ENCODE measurements around the gene PURA. TPM values are rescaled to one million over a fixed set of nuclear protein-coding genes. Genes with fewer than 3 reads are reported as not detected.

PURA gene
- polyA plus RNA-seq (ENCODE audit: low read depth in 6 of 6), result 1 to 10 TPM; 1.3 to 3.3 (median 2.5) TPM

GRCh38 chr5:140113699-140114263 lies at the start of gene PURA:
TSS of gene PURA (plus strand) at chr5:140114109. CDS start at chr5:140114182, 73 bp downstream.
- Mint-ChIP-seq H3K9me3 (no peaks in the 10 kb centered on the region), H3K4me1 (peaks cover 47 to 68% (median 62%) of the 10 kb centered on the region in 3 donors), H3K36me3 (no peaks in the 10 kb centered on the region), H3K27ac (peak within 1 kb of the TSS; percentile 95 to 97 (median 96)), H3K27me3 (peaks cover 0 to 12% (median 12%) of the 10 kb centered on the region in 3 donors), H3K4me3 (peak within 1 kb of the TSS; percentile 92 to 98 (median 96))
- ATAC-seq (ENCODE audit: low read depth in 2 of 2), result peak; percentile 89 to 91
- DNase-seq, result peak; percentile 96

GRCh38 chr5:140072812-140073211 lies 41.1 kb upstream of the PURA start:
- H3K9me3 Mint-ChIP-seq, result no peaks in the 10 kb centered on the region
- no peaks in the 10 kb centered on the region for H3K36me3 Mint-ChIP-seq
- DNase-seq (no peak), ATAC-seq (ENCODE audit: low read depth in 2 of 2) (no peak)
- no peak overlapping the region for H3K27ac Mint-ChIP-seq
- H3K27me3 Mint-ChIP-seq, result peaks cover 25 to 47% (median 32%) of the 10 kb centered on the region in 3 donors
- no peak overlapping the region for H3K4me3 Mint-ChIP-seq
- H3K4me1 Mint-ChIP-seq, result no peaks in the 10 kb centered on the region

- H3K27me3 Mint-ChIP-seq, result peaks cover 25 to 42% (median 28%) of the 10 kb centered on the region in 3 donors
- no peaks in the 10 kb centered on the region for H3K9me3 Mint-ChIP-seq
- no peaks in the 10 kb centered on the region for H3K4me1 Mint-ChIP-seq
- no peaks in the 10 kb centered on the region for H3K36me3 Mint-ChIP-seq
- H3K4me3 Mint-ChIP-seq, result no peak overlapping the region
- DNase-seq (peak; percentile 20), ATAC-seq (ENCODE audit: low read depth in 2 of 2) (no peak)
- no peak overlapping the region for H3K27ac Mint-ChIP-seq
Measured at GRCh38 chr5:140073296-140073695, 40.6 kb upstream of the PURA start.

- DNase-seq (no peak), ATAC-seq (ENCODE audit: low read depth in 2 of 2) (no peak)
- H3K27ac Mint-ChIP-seq, result no peak overlapping the region
- no peaks in the 10 kb centered on the region for H3K9me3 Mint-ChIP-seq
- H3K27me3 Mint-ChIP-seq, result peaks cover 25 to 37% (median 34%) of the 10 kb centered on the region in 3 donors
- H3K36me3 Mint-ChIP-seq, result no peaks in the 10 kb centered on the region
- H3K4me3 Mint-ChIP-seq, result no peak overlapping the region
- no peaks in the 10 kb centered on the region for H3K4me1 Mint-ChIP-seq
Measured at GRCh38 chr5:140075371-140075770, 38.5 kb upstream of the PURA start.

DNA sequence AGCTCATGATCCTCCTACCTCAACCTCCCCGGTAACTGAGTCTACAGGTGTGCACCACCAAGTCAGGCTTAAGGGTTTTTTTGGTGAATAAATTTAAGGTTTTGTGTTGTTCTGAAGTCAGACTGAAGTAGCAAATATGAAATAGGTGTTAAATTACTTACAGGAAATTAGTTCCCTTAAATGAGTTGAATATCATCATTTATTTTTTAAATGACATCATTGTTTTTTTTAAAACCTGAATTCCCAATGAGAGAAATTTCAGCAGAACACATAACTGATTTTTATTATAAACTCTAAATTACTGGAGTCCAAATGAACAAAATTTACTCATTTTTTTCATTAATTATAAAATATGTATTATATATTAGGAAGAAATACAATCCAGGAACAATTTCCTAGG lies 37.8 kb upstream of the PURA start:
- H3K4me1 Mint-ChIP-seq, result no peaks in the 10 kb centered on the region
- peaks cover 25 to 37% (median 31%) of the 10 kb centered on the region in 3 donors for H3K27me3 Mint-ChIP-seq
- no peaks in the 10 kb centered on the region for H3K9me3 Mint-ChIP-seq
- ATAC-seq (ENCODE audit: low read depth in 2 of 2) (no peak), DNase-seq (no peak)
- no peak overlapping the region for H3K27ac Mint-ChIP-seq
- no peak overlapping the region for H3K4me3 Mint-ChIP-seq
- H3K36me3 Mint-ChIP-seq, result no peaks in the 10 kb centered on the region

DNA sequence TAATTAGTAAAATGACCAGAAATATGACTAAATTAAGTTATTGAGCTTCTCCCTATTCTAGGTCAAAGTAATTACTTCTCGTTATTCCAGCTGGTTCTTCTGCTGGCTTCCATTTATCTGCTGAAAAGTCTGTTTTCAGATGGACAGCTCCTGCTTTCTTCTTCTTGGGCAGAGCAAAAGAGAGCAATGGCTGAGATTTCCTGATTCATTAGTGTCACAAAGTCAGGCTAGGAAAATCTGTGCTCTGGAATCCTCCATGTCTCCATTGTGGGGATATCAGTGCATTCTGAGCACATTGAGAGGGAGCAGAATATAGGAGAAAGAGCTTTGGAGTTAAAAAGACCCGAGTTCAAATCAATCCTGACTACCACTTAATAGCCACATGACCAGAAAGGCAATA lies 37.1 kb upstream of the PURA start:
- Mint-ChIP-seq H3K27ac (no peak overlapping the region), H3K4me3 (no peak overlapping the region), H3K36me3 (no peaks in the 10 kb centered on the region), H3K27me3 (peaks cover 21 to 37% (median 34%) of the 10 kb centered on the region in 3 donors), H3K9me3 (no peaks in the 10 kb centered on the region), H3K4me1 (no peaks in the 10 kb centered on the region)
- ATAC-seq (ENCODE audit: low read depth in 2 of 2) (no peak), DNase-seq (no peak)

- Mint-ChIP-seq H3K36me3 (no peaks in the 10 kb centered on the region), H3K9me3 (no peaks in the 10 kb centered on the region), H3K27me3 (peaks cover 26 to 47% (median 40%) of the 10 kb centered on the region in 3 donors), H3K4me1 (no peaks in the 10 kb centered on the region), H3K27ac (no peak overlapping the region), H3K4me3 (no peak overlapping the region)
- ATAC-seq (ENCODE audit: low read depth in 2 of 2), result no peak
- DNase-seq, result no peak
Measured at GRCh38 chr5:140083120-140083519, 30.8 kb upstream of the PURA start.

- H3K27me3 Mint-ChIP-seq, result peaks cover 26 to 47% (median 40%) of the 10 kb centered on the region in 3 donors
- ATAC-seq (ENCODE audit: low read depth in 2 of 2) (no peak), DNase-seq (no peak)
- no peaks in the 10 kb centered on the region for H3K9me3 Mint-ChIP-seq
- H3K4me3 Mint-ChIP-seq, result no peak overlapping the region
- H3K4me1 Mint-ChIP-seq, result no peaks in the 10 kb centered on the region
- H3K36me3 Mint-ChIP-seq, result no peaks in the 10 kb centered on the region
- H3K27ac Mint-ChIP-seq, result no peak overlapping the region
Measured at GRCh38 chr5:140083650-140084049, 30.3 kb upstream of the PURA start.

DNA sequence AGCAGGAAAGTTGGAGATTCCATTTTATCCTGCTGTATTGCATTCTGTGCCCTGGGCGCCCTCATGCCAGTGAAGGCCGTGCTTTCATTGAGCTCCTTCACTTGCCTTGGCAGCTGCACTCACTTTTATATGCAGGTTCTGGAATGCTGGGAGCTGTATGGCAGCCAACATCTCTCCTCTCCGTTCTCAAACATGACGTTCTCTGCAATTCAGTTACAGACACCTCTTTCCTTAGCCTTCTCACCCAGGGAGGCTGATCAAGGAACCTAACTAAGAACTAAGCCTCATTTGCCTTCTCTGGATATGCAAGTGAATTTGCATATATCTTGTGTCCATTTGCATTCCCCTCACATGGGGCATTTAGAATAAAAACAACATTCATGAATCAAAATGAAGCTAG lies 29.4 kb upstream of the PURA start:
- peaks cover 5 to 8% (median 6%) of the 10 kb centered on the region in 7 donors for H3K9me3 Mint-ChIP-seq
- no peak overlapping the region for H3K27ac Mint-ChIP-seq
- DNase-seq (no peak), ATAC-seq (ENCODE audit: low read depth in 2 of 2) (no peak)
- H3K36me3 Mint-ChIP-seq, result peaks cover 6 to 7% of the 10 kb centered on the region in 2 donors
- peaks cover 33 to 47% (median 45%) of the 10 kb centered on the region in 3 donors for H3K27me3 Mint-ChIP-seq
- no peak overlapping the region for H3K4me3 Mint-ChIP-seq
- H3K4me1 Mint-ChIP-seq, result no peaks in the 10 kb centered on the region

GRCh38 chr5:140090251-140090650 lies 23.7 kb upstream of the PURA start:
- no peak for DNase-seq
- no peak for ATAC-seq (ENCODE audit: low read depth in 2 of 2)
- Mint-ChIP-seq H3K27me3 (peaks cover 29 to 46% (median 43%) of the 10 kb centered on the region in 3 donors), H3K4me3 (no peak overlapping the region), H3K9me3 (peaks cover 15 to 31% (median 26%) of the 10 kb centered on the region in 7 donors), H3K36me3 (peaks cover 13 to 21% of the 10 kb centered on the region in 2 donors), H3K27ac (no peak overlapping the region), H3K4me1 (no peaks in the 10 kb centered on the region)

DNA sequence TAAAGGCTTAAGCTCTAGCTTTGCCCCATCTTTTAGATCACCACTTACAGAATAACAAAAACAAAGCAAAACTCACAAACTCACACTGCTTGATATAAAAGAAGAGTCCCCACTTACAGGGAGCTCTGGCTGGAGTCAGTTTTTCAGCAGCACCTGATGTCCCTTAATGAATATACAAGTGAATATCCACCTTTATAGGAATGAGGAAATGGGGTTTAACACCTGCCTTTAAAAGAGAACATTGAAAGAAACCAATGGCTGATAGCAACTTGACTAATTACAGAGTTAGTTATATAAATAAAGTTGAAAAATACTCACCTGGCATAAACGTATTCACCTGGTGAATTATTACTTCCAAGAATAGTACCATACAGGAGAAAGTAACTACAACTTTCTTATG lies 20.7 kb upstream of the PURA start:
- no peak overlapping the region for H3K27ac Mint-ChIP-seq
- ATAC-seq (ENCODE audit: low read depth in 2 of 2), result no peak
- peaks cover 38 to 45% (median 39%) of the 10 kb centered on the region in 3 donors for H3K27me3 Mint-ChIP-seq
- H3K9me3 Mint-ChIP-seq, result peaks cover 15 to 31% (median 26%) of the 10 kb centered on the region in 7 donors
- H3K4me3 Mint-ChIP-seq, result no peak overlapping the region
- peaks cover 13 to 21% of the 10 kb centered on the region in 2 donors for H3K36me3 Mint-ChIP-seq
- DNase-seq, result no peak
- no peaks in the 10 kb centered on the region for H3K4me1 Mint-ChIP-seq

DNA sequence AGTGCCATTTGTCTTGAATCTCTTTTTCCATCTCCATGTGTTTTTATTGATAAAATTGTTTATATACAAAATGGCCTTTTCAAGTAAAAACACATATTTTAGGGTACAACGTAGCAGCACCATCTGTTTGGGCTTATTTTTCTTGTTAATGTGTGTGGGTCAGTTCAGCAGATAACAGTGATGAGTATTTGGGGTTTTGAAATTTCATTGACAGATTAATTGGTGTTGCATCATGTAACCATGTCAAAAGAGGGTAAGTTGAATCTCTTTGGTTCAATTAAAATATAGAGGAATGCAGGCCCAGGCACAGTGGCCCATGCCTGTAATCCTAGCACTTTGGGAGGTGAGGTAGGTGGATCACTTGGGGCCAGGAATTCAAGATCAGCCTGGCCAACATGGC lies 20.0 kb upstream of the PURA start:
- Mint-ChIP-seq H3K4me1 (no peaks in the 10 kb centered on the region), H3K27me3 (peaks cover 38 to 45% (median 39%) of the 10 kb centered on the region in 3 donors), H3K4me3 (no peak overlapping the region), H3K36me3 (peaks cover 13 to 20% of the 10 kb centered on the region in 2 donors), H3K27ac (no peak overlapping the region), H3K9me3 (peaks cover 15 to 30% (median 26%) of the 10 kb centered on the region in 7 donors)
- DNase-seq (no peak), ATAC-seq (ENCODE audit: low read depth in 2 of 2) (no peak)

GRCh38 chr5:140094889-140095288 lies 19.0 kb upstream of the PURA start:
- Mint-ChIP-seq H3K4me1 (no peaks in the 10 kb centered on the region), H3K36me3 (peaks cover 6 to 12% of the 10 kb centered on the region in 2 donors), H3K4me3 (no peak overlapping the region), H3K27ac (no peak overlapping the region), H3K9me3 (peaks cover 9 to 20% (median 16%) of the 10 kb centered on the region in 7 donors), H3K27me3 (peaks cover 33 to 46% (median 35%) of the 10 kb centered on the region in 3 donors)
- ATAC-seq (ENCODE audit: low read depth in 2 of 2) (no peak), DNase-seq (no peak)

- Mint-ChIP-seq H3K27ac (no peak overlapping the region), H3K27me3 (peaks cover 25 to 40% (median 36%) of the 10 kb centered on the region in 3 donors), H3K36me3 (peaks cover 0 to 3% of the 10 kb centered on the region in 2 donors), H3K4me3 (peak overlapping the region in 1 of 8 donors; percentile 5), H3K9me3 (peaks cover 0 to 6% (median 0%) of the 10 kb centered on the region in 7 donors), H3K4me1 (no peaks in the 10 kb centered on the region)
- no peak for ATAC-seq (ENCODE audit: low read depth in 2 of 2)
- DNase-seq, result no peak
Measured at GRCh38 chr5:140101179-140101578, 12.7 kb upstream of the PURA start.
